ENCODE measurements around the gene IST1. TPM values are rescaled to one million over a fixed set of nuclear protein-coding genes. Genes with fewer than 3 reads are reported as not detected.

IST1 gene
- total and polyA plus RNA-seq, 9 of the 15 experiments (the other 6 are each of a cell fraction or from before 2014, with no cell fraction given): 135 to 334 (median 188) TPM

DNA sequence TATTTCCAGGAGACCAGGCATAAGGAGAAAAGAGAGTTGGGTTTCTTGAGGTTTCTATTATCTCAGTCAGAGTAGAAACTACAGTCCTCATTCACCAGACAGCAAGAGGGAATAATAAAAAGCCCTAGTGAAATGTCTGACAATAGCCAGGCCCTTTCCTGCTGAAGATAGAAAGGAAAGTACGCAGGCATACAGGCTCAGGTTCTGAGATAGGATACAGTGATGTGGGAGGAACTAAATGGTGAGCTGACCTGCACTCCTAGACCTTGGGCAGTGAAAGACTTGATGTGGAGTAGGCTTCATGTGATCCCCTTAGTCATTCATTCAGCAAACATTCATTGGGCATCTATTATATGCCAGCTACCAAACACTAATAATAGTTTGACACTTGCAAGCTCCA is 26.2 kb upstream of the IST1 start:
- in situ Hi-C loops (cut with MboI) (no loop called here), intact Hi-C loops (cut with micrococcal nuclease) (no loop called here)
- FAIRE-seq: no peak
- ChIA-PET CTCF (ENCODE audit: low intra/inter-chr PET ratio) (no interaction called here), POLR2A (interaction anchor here (0.7 to 1.0 kb wide), 2 partner anchors 11 to 16 kb away, joined by 3 to 4 read pairs; no protein-coding TSS in a partner anchor)
- no peak overlapping the region for H3K4me2 ChIP-seq (ENCODE audit: insufficient read depth, low read length)
- no peak overlapping the region for H3K9ac ChIP-seq (ENCODE audit: insufficient read depth in 1 of 2, low read depth in 2 of 2, low read length in 2 of 2)
- H3K27me3 ChIP-seq (ENCODE audit: control insufficient read depth in 2 of 2, insufficient read depth in 2 of 2, low read length in 2 of 2): no peaks in the 10 kb centered on the region
- BruUV-seq (replicated peaks): no TSS peak
- H3K79me2 ChIP-seq (ENCODE audit: control insufficient read depth, insufficient read depth, low read length): no peaks in the 10 kb centered on the region
- no peak overlapping the region for H3K27ac ChIP-seq (ENCODE audit: extremely low read depth, low read depth, low read length)
- H3K4me3 ChIP-seq: no peak overlapping the region
- no peak overlapping the region for H2AFZ ChIP-seq (ENCODE audit: low read depth, low read length)
- no peaks in the 10 kb centered on the region for H3K9me1 ChIP-seq (ENCODE audit: control insufficient read depth, insufficient read depth, low read length)
- no peak for DNase-seq (ENCODE audit: extremely low read depth in 1 of 4, low spot score in 3 of 4)
- WGBS (ENCODE audit: insufficient coverage, low coverage, missing lambda C conversion rate): 46% methylated on average over 1 of the region's 1 CpG
- no peaks in the 10 kb centered on the region for H4K20me1 ChIP-seq (replicated peaks; ENCODE audit: control insufficient read depth, insufficient read depth, low read length)
- H3K4me1 ChIP-seq (replicated peaks in 1 of 2; ENCODE audit: control insufficient read depth in 2 of 2, insufficient read depth in 2 of 2, low read length in 2 of 2): no peaks in the 10 kb centered on the region; a peak in 1 of 5 replicates
- peaks cover 4% of the 10 kb centered on the region; the same call in 1 of the 3 replicates for H3K36me3 ChIP-seq (ENCODE audit: control insufficient read depth, insufficient read depth, low read length)
- no peak for ATAC-seq
- no peaks in the 10 kb centered on the region for H3K9me3 ChIP-seq (replicated peaks; ENCODE audit: control insufficient read depth, insufficient read depth, low read depth, low read length)
- TF ChIP-seq SMAD4 (CRISPR knock-in tag; conservative IDR thresholded peaks at IDR 0.05) (no peak), HDAC8 (tag; IDR thresholded peaks at IDR 0.05) (no peak), RFX5 (IDR thresholded peaks at IDR 0.05; ENCODE audit: low read depth, low read length) (no peak), NELFE (IDR thresholded peaks at IDR 0.05; ENCODE audit: insufficient read depth, insufficient read length) (no peak), RBM34 (IDR thresholded peaks at IDR 0.05; ENCODE audit: borderline replicate concordance, insufficient read depth, low read length) (no peak), BRD4 (IDR thresholded peaks at IDR 0.05) (no peak), GATAD2A (IDR thresholded peaks at IDR 0.05) (no peak), CBFB (CRISPR knock-in tag; IDR thresholded peaks at IDR 0.05) (no peak), KLF1 (tag; IDR thresholded peaks at IDR 0.05) (no peak), TEAD4 (IDR thresholded peaks at IDR 0.05; ENCODE audit: low read length) (no peak), TEAD4 (CRISPR knock-in tag; IDR thresholded peaks at IDR 0.05; ENCODE audit: borderline replicate concordance) (no peak), TBP (optimal IDR thresholded peaks at IDR 0.05; ENCODE audit: low read depth, low read length) (no peak)
- TF ChIP-seq, protein P1, sequence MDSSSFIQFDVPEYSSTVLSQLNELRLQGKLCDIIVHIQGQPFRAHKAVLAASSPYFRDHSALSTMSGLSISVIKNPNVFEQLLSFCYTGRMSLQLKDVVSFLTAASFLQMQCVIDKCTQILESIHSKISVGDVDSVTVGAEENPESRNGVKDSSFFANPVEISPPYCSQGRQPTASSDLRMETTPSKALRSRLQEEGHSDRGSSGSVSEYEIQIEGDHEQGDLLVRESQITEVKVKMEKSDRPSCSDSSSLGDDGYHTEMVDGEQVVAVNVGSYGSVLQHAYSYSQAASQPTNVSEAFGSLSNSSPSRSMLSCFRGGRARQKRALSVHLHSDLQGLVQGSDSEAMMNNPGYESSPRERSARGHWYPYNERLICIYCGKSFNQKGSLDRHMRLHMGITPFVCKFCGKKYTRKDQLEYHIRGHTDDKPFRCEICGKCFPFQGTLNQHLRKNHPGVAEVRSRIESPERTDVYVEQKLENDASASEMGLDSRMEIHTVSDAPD (CRISPR knock-in tag; IDR thresholded peaks at IDR 0.05): no peak

Data from K562 (cell line).